T1000 (cell line): ENCODE results near the gene RASL10B.

ENCODE experiments used
- DNase-seq: peaks from one replicate; lab custom pipeline; 2025; ENCODE audit warnings: mixed read lengths; lab: John Stamatoyannopoulos, UW

Gene RASL10B

DNA sequence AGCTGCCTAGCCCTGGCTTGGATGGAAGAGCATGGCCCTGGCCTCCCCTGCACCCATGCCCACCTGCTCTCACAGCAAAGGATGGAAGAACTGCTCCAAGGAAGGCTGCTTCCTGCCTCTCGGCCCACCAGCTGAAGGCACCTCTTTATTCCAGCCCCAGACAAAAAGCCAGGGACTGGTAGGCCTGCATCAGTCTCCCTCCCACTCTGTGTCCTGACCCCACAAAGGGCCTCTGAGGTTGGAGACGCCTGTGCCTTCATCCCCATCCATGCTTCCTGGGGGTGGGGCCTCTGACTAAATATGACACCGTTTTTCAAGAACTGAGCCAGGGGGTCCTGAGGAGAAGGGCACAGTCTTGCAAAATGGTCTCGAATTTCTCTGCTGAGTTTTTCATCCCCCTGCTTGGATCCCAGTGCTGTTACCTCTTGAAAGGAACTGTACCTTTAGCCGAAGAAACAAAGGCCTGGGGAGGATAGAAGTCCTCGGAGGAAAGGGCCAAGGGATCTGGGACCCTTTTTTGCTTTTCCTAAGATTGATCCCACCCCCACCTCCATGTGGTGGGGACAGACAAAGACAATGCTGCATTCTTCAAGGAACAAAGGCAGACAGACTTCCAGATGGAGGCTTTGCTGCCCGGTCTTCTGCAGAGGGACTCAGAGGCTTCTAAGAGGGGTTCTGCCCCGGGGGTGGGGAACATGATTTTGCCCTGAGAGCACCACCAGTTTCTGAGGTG, 34.5 kb downstream of the RASL10B start:
- no peak for DNase-seq

DNA sequence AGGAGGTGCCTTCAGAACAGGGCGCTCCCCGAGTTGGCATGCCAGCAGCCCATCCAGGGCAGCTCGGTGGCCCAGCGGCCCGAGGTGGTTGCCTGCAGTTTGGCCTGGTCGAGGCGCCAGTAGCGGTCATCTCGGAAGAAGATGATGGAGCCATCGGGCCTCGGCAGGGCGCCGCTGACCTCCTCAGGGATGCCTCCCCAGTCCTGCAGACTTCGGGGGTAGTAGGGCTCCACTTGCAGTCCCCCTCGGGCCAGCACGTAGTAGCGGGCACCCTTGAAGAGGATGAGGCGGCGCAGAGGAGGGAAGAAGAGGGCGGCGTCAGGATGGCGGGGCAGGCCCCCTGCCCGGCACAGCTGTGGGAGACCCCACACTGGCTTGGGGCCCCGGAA, 35.0 kb downstream of the RASL10B start:
- no peak for DNase-seq

DNA sequence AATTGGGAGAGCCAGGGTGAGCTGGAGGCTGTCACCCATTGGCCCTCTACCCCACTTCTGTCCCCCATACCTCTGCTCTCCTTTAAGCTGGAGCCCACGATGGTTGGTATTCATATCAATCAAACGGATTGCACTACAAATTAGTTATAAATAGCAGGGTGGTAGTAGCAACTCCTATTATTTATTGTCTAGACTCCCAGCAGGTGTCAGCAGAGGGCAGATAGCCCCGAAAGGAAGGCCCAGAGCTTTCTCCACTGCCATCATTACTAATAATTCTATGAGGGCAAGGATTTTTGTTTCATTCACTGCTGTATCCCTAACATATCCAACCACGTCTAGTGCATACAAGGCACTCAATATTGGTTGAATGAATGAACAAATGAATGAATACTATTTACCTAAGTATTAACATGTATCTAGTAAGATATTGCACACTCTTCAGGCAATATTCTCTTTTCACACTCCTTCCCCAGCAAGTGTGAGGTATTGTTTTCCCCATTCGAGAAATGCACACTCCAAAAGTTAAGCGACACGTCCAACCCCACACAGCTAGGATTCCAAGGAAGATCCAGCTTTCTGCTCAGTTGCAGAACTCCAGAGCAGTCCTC, 35.6 kb downstream of the RASL10B start:
- DNase-seq = peak; percentile 37

DNA sequence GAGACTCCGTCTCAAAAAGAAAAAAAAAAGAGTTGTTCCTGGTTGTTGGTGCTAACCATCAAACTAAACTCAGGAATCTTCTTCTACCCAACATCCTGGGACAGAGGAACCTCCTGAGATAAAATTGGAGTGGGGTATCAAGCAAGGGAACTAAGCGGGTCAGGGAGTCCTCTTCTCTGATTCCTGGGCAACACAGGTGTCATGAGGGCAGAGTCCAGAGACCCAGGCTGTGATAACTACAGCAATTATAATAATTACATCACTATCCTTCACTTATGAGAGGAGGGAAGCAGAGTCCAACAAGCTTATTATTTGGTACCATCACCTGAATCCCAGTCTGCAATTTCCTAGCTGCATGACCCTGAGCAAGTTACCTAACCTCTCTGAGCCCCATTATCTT, 37.4 kb downstream of the RASL10B start:
- DNase-seq = no peak

DNA sequence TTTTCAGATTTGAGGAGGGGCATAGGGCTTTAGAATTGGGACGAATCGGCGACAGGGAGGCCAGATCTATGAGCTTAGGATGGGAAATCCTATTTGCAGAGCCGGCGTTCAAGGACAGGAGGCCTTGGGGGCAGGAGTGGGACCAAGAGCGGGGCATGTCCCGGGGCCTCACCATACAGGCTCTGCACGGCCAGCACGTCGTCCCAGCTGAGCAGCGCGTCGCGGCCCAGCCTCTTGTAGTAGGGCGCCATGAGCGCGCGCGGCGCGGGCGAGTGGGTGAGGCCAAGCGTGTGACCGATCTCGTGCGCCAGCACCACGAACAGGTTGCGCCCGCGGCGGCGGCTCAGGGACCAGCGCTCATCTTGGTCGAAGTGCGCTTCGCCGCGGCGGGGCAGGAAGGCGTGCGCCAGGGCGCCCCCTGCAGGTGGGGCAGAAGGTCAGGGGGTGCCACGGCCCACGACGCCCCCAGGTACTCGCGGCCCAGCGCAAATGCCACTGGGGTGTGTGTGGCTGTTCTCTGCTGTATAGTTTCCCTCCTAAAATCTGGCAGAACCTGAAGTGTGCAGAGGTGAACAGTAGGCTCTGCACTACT, 38.6 kb downstream of the RASL10B start:
- DNase-seq = no peak

DNA sequence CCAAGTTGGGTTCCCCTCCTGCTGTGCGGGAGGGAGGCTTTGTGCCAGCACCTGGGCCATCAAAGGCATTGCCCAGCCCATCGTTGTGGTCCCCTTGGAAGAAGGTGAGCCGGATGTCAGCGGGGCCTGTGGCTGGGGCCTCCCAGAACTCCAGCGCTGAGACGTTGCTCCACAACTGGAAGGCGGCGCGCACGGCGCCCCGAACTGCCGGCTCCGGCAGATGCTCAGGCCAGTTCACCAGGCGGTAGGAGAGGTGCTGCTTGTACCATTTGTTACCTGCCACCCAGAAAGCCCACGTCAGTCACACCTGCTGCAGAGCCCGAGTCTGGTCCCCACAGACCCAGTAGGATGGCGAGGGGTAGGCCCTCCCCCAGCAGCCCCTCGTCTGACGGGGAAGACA, 41.7 kb downstream of the RASL10B start:
- DNase-seq = no peak

DNA sequence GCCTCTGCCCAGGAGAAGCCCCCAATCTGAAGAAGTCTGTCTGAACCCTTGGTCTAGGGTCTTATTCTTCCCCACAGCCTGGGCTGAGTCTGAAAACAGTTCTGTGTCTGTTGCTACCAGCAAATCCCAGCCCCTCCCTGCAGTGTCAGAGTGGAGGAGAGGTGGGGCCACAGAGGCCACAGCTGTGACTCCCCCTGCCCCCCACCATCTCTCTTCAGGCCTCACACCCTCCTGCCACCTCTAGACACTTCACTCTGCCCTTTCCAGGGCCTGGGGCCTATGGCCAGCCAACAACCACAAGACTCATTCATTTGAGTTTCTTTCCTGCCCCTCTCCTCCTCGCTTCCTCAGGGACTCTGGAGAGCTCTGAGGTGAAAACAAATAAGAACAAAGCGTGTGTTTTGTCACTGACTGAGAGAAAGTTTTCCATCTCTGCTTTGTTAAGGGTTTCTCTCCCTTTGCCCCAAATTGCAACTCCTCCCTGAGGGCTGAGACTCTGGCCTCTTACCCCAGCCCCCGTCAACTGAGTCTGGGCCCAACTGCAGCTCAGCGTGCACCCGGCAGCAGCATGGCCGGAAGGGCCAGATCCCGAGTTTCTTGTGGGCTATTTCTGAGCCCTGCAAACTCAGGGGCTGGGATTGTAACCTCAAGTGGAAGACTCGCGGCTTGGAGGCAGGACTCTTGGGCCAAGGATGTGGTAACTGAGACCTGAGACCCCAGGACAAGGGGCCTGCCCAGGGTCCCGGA, 42.4 kb downstream of the RASL10B start:
- DNase-seq = no peak

DNA sequence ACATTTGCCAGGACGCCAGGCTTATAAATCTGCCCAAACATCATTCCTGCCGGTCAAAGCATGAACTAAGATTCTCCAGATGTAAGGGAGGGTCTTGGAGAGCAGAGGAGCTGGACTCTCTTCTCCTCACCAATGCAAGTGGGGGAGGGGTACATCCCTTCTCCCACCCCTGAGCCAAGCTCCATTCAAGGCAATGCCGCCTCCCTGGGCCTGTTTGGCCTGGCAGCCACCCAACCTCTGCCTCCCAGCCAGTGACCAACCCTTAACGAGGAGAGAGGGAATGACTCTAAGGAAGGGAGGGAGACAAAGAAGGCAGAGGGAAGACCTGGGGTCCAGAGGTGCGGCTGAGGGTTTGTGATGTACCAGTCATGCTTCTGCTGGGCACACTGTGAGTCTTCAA, 43.1 kb downstream of the RASL10B start:
- peak; percentile 20 for DNase-seq

DNA sequence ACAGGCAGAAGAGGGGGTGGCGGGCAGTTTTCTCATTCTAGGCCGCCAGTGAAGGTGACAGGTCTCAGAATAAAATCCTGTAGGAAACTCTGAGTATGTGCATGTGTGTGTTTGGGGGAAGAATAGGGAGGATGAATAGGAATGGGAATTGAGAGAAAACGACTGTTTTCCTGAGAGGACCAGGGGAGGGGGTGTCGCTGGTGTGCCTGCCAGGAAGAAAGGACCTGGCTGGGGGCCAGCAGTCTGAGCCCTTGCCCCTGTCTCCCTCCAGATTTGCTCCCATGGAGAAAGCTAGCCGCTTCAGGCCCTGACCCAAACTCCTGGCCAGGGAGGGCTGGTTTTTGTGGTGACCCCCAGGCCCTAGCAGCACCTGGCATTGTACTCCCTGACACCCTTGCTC, 43.6 kb downstream of the RASL10B start:
- DNase-seq = no peak

DNA sequence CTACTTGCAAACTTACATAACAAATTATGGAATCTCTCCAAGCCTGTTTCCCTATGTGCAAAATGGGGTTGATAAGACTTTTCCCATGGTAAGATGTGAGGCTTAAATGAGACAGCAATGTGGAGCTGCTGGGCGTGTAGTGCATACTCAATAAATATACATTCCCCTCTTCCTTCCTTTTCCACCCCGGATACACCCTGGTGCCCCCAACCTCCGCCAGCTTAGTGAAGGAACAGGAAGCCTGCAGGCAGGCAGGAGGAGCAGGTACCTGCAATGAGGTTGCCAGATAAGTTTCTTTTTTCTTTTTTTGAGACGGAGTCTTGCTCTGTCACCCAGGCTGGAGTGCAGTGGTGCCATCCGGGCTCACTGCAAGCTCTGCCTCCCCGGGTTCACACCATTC, 44.1 kb downstream of the RASL10B start:
- DNase-seq = no peak

DNA sequence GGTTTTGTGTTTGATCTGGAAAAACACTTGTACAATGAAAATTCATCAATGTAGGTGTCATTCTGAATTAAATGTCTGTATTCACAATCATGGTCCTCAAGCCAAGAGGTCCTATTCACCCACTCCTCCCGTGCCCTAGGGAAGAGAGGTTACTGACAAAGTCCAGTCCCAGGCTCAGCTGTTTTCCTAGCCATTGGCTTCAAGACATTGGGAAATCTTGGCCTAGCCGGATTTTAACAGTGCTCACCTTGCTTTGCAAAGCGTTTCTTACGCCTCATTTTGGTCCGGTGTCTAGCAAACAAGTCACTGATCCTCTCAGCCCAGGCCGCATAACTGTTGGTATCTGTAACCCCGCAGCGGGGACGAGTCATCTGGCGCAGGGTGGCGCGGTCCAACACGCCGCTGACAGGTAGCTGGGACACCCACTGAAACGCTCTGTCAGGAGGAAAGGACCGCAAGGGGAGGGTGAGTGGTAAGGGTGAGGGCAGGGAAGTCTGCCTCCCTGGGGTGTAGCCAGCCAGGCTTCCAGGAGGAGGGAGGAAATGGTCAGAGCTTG, 47.3 kb downstream of the RASL10B start:
- DNase-seq = no peak

DNA sequence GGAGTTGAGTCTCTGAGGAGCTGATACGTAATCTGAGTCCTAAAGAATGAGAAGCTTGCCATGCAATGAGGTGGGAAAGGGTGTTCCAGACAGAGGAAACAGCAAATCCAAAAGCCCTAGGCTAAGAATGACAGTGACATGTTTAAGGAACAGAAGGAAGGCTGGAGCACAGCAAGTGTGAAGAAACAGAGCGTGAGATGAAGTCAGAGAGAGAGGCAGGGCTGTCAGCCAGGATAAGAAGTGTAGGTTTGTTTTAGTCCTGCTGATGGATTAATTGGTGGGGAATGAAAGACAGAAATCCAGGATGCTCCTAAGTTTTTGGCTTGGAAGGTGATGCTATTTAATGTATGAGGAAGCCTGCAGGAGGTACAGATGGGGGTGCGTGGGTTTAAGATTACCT, 49.5 kb downstream of the RASL10B start:
- DNase-seq = no peak

DNA sequence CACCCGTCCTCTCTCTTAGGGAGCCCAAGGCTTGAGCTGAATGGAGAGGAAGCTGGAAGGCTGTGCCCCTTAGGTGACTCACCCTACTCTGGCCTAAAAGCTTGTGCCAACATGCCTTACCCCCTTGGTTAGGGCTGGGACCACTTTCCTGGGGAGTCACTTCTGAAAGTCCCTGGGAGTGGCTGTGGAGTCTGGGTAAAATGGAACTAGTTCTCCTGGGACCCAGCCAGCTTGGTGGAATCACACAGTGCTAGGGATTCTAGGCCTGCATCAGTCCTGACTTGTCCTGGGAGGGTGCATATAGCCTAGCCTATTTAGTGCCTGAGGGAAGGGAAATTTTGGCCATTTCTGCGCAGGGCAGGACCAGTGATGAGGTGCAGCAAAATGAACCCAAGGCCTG, 53.5 kb downstream of the RASL10B start:
- DNase-seq = no peak

DNA sequence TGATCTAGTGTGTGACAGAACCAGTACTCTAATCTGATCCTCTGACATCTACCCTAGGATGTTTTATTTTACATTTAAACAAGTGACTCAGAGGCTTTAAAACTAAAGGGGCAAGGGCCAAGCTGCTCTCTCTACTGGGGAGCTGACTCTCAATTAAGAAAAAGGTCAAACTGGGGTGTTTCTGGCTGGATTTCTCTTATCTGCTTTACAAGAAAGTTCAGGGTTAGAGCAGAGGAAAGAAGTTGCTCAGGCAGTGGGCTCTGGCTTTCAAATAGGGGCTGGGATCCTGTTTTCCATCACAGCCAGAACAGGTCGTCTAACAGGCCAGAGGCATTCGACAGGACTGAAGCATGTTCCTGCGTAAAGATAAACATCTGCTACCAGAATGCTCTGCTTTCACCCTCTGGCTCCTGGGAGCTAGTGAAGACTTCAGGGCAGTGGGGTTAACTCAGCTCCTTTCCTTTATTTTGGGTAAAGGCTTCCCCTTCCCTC, 55.5 kb downstream of the RASL10B start:
- DNase-seq = peak; percentile 11

DNA sequence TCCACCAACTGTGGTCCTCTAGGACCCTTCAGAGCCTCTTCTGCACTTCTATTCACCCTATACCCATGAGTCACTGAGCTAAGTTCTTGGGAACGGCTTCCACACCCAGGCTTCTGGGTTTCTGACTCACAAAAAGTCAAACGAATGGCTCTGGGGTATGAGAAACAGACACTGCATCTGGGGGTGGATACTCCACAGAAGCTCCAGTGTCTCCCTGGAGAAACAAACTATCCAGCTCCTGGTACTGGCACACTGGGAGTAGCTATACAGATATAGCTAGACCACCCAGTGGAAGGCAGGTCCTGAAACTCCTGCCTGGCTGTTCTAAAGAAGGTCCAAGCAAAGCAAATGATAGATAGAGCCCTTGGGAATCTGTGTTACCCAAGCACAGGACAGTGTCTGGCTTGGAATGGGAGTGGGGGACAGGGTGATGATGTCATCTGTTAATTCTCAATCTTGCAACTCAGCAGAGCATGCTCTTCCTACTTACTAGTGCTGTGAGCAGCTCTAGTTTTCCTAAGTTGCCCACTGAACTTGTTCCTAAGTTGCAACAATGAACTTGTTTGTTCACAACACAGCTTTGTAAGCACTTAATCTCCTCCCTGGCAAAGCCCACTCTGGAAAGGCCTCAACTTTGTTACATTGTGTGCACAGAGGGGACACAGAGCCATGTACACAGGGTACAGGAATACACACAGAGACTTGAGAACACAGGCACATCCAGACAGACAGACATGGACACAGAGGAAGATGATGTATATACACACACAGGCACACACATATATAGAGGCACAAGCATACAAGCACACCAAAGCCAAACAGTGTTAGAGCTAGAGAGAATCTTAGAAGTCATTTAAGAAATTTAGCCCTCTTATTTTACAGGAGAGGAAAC, 57.3 kb downstream of the RASL10B start:
- DNase-seq = peak; percentile 49

DNA sequence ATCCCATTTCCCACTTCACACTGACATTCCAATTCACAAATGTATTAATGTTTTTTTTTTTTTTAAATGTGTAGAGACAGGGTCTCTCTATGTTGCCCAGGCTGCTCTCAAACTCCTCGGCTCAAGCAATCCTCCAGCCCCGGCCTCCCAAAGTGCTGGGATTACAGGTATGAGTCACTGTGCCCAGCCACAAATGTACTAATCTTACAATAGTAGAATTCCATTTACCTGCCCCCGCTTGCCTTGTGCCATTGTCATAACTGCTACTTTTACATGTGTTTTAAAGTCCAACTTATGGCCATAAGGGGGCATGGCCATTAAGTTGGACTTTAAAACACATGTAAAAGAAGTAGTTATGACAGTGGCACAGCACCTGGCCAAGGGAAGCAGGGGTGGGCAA, 59.4 kb downstream of the RASL10B start:
- DNase-seq = no peak

DNA sequence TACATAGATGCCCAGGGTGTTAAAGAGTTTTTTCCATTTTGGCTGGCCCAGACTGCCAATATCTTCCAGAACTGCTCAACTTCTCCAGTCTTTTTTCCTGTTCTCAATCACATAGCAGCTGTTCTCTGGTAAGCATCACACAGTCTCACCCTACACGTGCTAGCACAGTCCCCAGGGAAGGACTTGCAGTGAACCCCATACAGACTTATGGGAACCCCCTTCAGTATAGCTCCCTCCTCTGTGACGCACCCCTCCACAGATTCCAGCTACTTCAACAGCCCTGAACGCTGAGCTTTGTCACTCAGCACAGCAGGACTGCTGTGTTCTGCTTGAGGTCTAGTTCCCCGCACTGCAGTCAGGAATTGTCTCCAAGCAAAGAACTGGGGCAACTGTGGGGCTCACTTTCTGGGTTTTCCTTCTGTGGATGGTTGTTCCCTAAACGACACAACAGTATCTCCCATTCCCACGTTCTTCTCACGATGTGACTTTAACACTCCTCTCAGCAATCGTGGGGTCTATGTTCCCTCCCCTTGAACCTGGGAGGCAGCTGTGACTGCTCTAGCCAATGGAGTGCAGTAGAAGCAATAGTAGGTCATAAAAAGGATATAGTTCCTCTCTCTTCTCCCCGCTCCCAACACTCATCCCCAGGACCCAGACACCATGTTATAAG, 60.4 kb downstream of the RASL10B start:
- no peak for DNase-seq
